Activated gamma-delta T cell treated with Interleukin-2 at 50 U/mL for 16 hours (primary cell): Measurements from ENCODE around the gene PCCA.
"Not testable (repeated sequence)": the region's sequence is repeated elsewhere in the genome, so short reads cannot be mapped to it uniquely, and the experiment has no call there.

Source experiments
- DNase-seq: peaks from one replicate; pipeline ENCODE4 v3.0.0-alpha.2; 2020

PCCA gene

GRCh38 chr13:100197591-100198365 lies 108.9 kb downstream of the PCCA start:
- DNase-seq: no peak

GRCh38 chr13:100203696-100204367 lies 114.9 kb downstream of the PCCA start:
- no peak for DNase-seq

- DNase-seq: no peak
Measured at GRCh38 chr13:100208002-100208401, 119.1 kb downstream of the PCCA start.

- DNase-seq: no peak
Measured at GRCh38 chr13:100208626-100209025, 119.7 kb downstream of the PCCA start.

- no peak for DNase-seq
Measured at GRCh38 chr13:100209857-100210825, 121.2 kb downstream of the PCCA start.

- DNase-seq: no peak
Measured at GRCh38 chr13:100211016-100211710, 122.3 kb downstream of the PCCA start.

- no peak for DNase-seq
Measured at GRCh38 chr13:100212904-100213553, 124.1 kb downstream of the PCCA start.

- DNase-seq: no peak
Measured at GRCh38 chr13:100213576-100213975, 124.7 kb downstream of the PCCA start.

GRCh38 chr13:100214886-100215285 lies 126.0 kb downstream of the PCCA start:
- no peak for DNase-seq

GRCh38 chr13:100221166-100221565 lies 132.3 kb downstream of the PCCA start:
- DNase-seq: no peak

- not testable (repeated sequence) for DNase-seq
Measured at GRCh38 chr13:100223966-100224530, 135.2 kb downstream of the PCCA start.

- DNase-seq: no peak
Measured at GRCh38 chr13:100229603-100230002, 140.7 kb downstream of the PCCA start.

GRCh38 chr13:100230769-100231149 lies 141.9 kb downstream of the PCCA start:
- no peak for DNase-seq

GRCh38 chr13:100231176-100231575 lies 142.3 kb downstream of the PCCA start:
- DNase-seq: no peak

GRCh38 chr13:100234006-100234405 lies 145.1 kb downstream of the PCCA start:
- DNase-seq: no peak

GRCh38 chr13:100234524-100235136 lies 145.7 kb downstream of the PCCA start:
- no peak for DNase-seq

- DNase-seq: no peak
Measured at GRCh38 chr13:100235311-100235901, 146.5 kb downstream of the PCCA start.

- no peak for DNase-seq
Measured at GRCh38 chr13:100240109-100240779, 151.4 kb downstream of the PCCA start.

GRCh38 chr13:100244431-100244830 lies 155.5 kb downstream of the PCCA start:
- no peak for DNase-seq

GRCh38 chr13:100245104-100245503 lies 156.2 kb downstream of the PCCA start:
- no peak for DNase-seq
